NB4 (cell line): ENCODE data around the gene ATG4B.

Experiments
- DNase-seq: peaks from one replicate; pipeline ENCODE4 v3.0.0; 2010; ENCODE audit warnings: low read depth
- H3K4me3 ChIP-seq: one replicate; pipeline ENCODE4 v1.5.1; 2011; ENCODE audit warnings: mild to moderate bottlenecking, low read depth, low read length, moderate library complexity
- CTCF ChIP-seq: IDR thresholded peaks from one replicate; pipeline ENCODE4 v1.5.1; 2012; ENCODE audit warnings: low read depth, low read length
- MYC ChIP-seq: IDR thresholded peaks from 2 replicates; pipeline ENCODE4 v1.6.1; 2011; ENCODE audit warnings: low read depth, low read length
- POLR2A ChIP-seq: IDR thresholded peaks from 2 replicates; pipeline ENCODE4 v1.6.1; 2011; ENCODE audit warnings: mild to moderate bottlenecking; ENCODE audit not compliant: insufficient read length; ENCODE audit errors: extremely low read depth
- TF ChIP-seq, protein P1 (sequence below): IDR thresholded peaks from 2 replicates; pipeline ENCODE4 v1.6.1; 2011; ENCODE audit warnings: low read depth, low read length

Gene ATG4B

DNA sequence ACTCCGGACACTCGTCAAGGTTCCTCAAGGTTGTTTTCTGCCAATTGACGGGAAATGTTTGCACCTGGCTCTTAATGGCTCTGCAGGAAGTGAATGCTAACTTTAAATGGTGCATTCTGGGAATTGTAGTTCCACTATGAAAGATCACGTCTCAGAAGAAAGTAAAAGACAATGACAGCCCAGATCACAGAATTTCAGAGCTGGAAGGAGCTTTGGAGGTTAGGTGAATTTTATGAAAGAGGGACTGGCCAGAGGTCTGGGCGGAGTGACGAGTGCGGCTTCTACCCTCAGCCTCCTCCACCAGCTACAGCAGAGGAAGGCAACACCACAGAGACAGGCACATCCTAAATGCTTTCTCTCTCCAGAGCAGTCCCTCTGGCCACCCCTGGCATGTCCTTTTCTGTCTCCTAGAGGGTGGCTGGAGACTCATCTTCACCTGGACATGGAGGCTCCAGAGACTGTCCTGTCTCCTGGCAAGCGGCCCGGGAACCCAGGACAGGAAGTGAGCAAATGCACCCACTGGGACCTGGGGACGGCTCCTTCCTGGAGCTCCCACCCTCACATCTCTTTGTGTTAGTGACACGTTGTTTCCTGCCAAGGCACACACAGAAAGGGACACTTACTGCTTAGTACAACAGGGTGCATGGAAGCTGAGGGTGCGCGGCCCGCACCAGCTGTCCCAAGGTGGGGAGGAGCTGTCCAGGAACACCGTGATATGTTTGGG, 19.9 kb upstream of the ATG4B start:
- no peak overlapping the region for H3K4me3 ChIP-seq
- DNase-seq = no peak
- no peak for TF ChIP-seq MYC
- no peak for TF ChIP-seq CTCF
- TF ChIP-seq POLR2A = no peak
- TF ChIP-seq, protein P1, sequence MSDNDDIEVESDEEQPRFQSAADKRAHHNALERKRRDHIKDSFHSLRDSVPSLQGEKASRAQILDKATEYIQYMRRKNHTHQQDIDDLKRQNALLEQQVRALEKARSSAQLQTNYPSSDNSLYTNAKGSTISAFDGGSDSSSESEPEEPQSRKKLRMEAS = no peak

DNA sequence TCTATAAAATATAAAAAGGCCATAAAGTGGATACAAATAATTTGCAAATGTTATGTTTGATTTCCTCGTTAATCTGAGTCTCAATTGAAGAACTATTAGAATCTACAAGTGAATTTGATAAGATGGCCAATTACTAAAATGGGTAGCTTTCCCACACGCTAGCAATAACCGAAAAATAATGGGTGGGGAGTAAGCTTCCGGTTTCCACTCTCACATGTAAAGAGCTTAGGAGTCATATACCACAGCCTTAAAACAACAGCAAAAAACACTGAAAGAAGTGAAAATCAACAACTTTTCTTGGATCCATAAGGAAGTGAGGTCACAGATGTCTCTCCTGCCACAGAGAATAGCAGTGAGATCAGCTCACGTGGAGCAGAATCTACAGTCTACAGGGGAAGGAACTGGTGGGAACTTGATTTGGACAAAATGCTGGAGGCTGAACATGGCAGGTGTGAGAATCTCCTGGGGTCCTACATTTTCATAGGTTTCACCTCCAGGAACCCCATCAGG, 19.1 kb upstream of the ATG4B start:
- no peak overlapping the region for H3K4me3 ChIP-seq
- no peak for TF ChIP-seq CTCF
- DNase-seq = no peak

- DNase-seq = no peak
- no peak overlapping the region for H3K4me3 ChIP-seq
- TF ChIP-seq, protein P1 = no peak
- TF ChIP-seq CTCF (no peak), POLR2A (no peak), MYC (no peak)
Observed at GRCh38 chr2:241618829-241619228, 18.7 kb upstream of the ATG4B start.

- DNase-seq = no peak
- no peak overlapping the region for H3K4me3 ChIP-seq
- TF ChIP-seq, protein P1 = no peak
- TF ChIP-seq MYC = no peak
- TF ChIP-seq POLR2A = no peak
- no peak for TF ChIP-seq CTCF
Observed at GRCh38 chr2:241619597-241620418, 17.7 kb upstream of the ATG4B start.

GRCh38 chr2:241620419-241620769, 17.1 kb upstream of the ATG4B start:
- peak; percentile 54 for DNase-seq
- no peak for TF ChIP-seq POLR2A
- TF ChIP-seq, protein P1 = no peak
- no peak for TF ChIP-seq CTCF
- TF ChIP-seq MYC = no peak
- H3K4me3 ChIP-seq = no peak overlapping the region
